GM10248 (cell line): ENCODE measurements around the gene CCDC33.

Experiments used
- CTCF ChIA-PET: fragments of 300-600 bp; sonication (Branson Sonifier 250); formaldehyde crosslinking; extraction: SDS; loops from one replicate; lab custom pipeline; 2021; ENCODE audit warnings: antibody characterized with exemption; lab: Yijun Ruan, JAX
- POLR2A ChIA-PET: fragments of 350-650 bp; sonication (Branson Sonifier 250); formaldehyde crosslinking; extraction: SDS; loops from one replicate; lab custom pipeline; 2020; ENCODE audit warnings: antibody characterized with exemption; lab: Yijun Ruan, JAX
- DNase-seq: peaks from one replicate; pipeline ENCODE4 v3.0.0; 2012; ENCODE audit errors: extremely low spot score
- CTCF ChIP-seq: IDR thresholded peaks from 2 replicates; pipeline ENCODE4 v1.5.1; 2012; ENCODE audit warnings: mild to moderate bottlenecking, low read depth; ENCODE audit errors: extremely low read depth, missing control alignments, control extremely low read depth

Gene CCDC33

GRCh38 chr15:74319596-74320351 lies 83.6 kb downstream of the CCDC33 start:
- TF ChIP-seq CTCF, result no peak
- CTCF ChIA-PET, result interaction anchor here (0.9 to 8.5 kb wide), 15 partner anchors 9 to 369 kb away, joined by 3 to 100 read pairs (median 5); partner anchors contain the start of gene ISLR2
- no peak for DNase-seq
- POLR2A ChIA-PET, result no interaction called here

GRCh38 chr15:74320352-74321247 lies 84.5 kb downstream of the CCDC33 start:
- ChIA-PET POLR2A (no interaction called here), CTCF (interaction anchor here (0.6 to 8.5 kb wide), 29 partner anchors 10 to 954 kb away, joined by 3 to 100 read pairs (median 4); partner anchors contain the start of genes ISLR2 and PML)
- peak; percentile 79 for TF ChIP-seq CTCF
- peak; percentile 50 for DNase-seq

GRCh38 chr15:74322558-74323180 lies 86.5 kb downstream of the CCDC33 start:
- peak; percentile 86 for DNase-seq
- peak; percentile 98 for TF ChIP-seq CTCF
- POLR2A ChIA-PET, result no interaction called here
- CTCF ChIA-PET, result interaction anchor here (0.6 to 8.5 kb wide), 29 partner anchors 10 to 635 kb away, joined by 3 to 100 read pairs (median 3); partner anchors contain the start of gene ISLR2

GRCh38 chr15:74324714-74325113 lies 88.6 kb downstream of the CCDC33 start:
- ChIA-PET CTCF (interaction anchor here (2.2 to 8.5 kb wide), 3 partner anchors 14 to 352 kb away, joined by 6 to 100 read pairs (median 78); partner anchors contain the start of gene ISLR2), POLR2A (no interaction called here)
- DNase-seq, result no peak
- TF ChIP-seq CTCF, result no peak

GRCh38 chr15:74326746-74327145 lies 90.6 kb downstream of the CCDC33 start:
- no peak for TF ChIP-seq CTCF
- CTCF ChIA-PET, result interaction anchor here (2.0 to 2.2 kb wide), 2 partner anchors 19 to 354 kb away, joined by 5 to 6 read pairs; no protein-coding TSS in a partner anchor
- DNase-seq, result no peak
- POLR2A ChIA-PET, result no interaction called here

GRCh38 chr15:74327756-74328155 lies 91.6 kb downstream of the CCDC33 start:
- no peak for TF ChIP-seq CTCF
- POLR2A ChIA-PET, result no interaction called here
- no peak for DNase-seq
- CTCF ChIA-PET, result interaction anchor here (2.0 kb wide), 1 partner anchor 20 kb away, joined by 5 read pairs; no protein-coding TSS in a partner anchor
